WTC11 (cell line): ENCODE data around the gene UBE2N. TPM values are rescaled to one million over a fixed set of nuclear protein-coding genes. Genes with fewer than 3 reads are reported as not detected.
A peak's percentile ranks its signal among the peaks of the same experiment; 100 is the strongest.

Source experiments
- ATAC-seq: fragments of 200-7000 bp; cut with Tn5 transposase; 2 replicates; pipeline ENCODE4 v1.10.0; 2021; ENCODE audit warnings: mild to moderate bottlenecking, moderate library complexity
- CTCF ChIA-PET: fragments of 300-600 bp; sonication (Branson Sonifier 250); formaldehyde crosslinking; loops from one replicate; lab custom pipeline; 2021; ENCODE audit warnings: antibody characterized with exemption; lab: Charles Lee
- POLR2A ChIA-PET: fragments of 350-600 bp; sonication (Branson Sonifier 250); formaldehyde crosslinking; loops from one replicate; lab custom pipeline; 2021; ENCODE audit warnings: antibody characterized with exemption; lab: Charles Lee
- DNase-seq: peaks from one replicate; pipeline ENCODE4 v3.0.0; 2021; ENCODE audit warnings: low spot score
- H3K27ac Mint-ChIP-seq: 2 replicates; pipeline ENCODE4 v1.8.0; 2021; ENCODE audit warnings: mixed read lengths
- H3K27me3 Mint-ChIP-seq: 2 replicates; pipeline ENCODE4 v1.8.0; 2021; ENCODE audit warnings: low read depth, mild to moderate bottlenecking, moderate library complexity, mixed read lengths
- H3K36me3 Mint-ChIP-seq: 2 replicates; pipeline ENCODE4 v1.8.0; 2021; ENCODE audit warnings: mixed read lengths
- H3K4me1 Mint-ChIP-seq: 2 replicates; pipeline ENCODE4 v1.8.0; 2022; ENCODE audit warnings: mixed read lengths
- H3K4me3 Mint-ChIP-seq: 2 replicates; pipeline ENCODE4 v1.8.0; 2021; ENCODE audit warnings: mild to moderate bottlenecking, moderate library complexity, mixed read lengths
- H3K9me3 Mint-ChIP-seq: 2 replicates; pipeline ENCODE4 v1.8.0; 2021; ENCODE audit warnings: mixed read lengths
- EMX1 ChIP-seq: fragments of 250-450 bp; sonication (Bioruptor Pico); IDR thresholded peaks from 2 replicates; pipeline ENCODE4 v1.8.0; 2021; ENCODE audit warnings: mild to moderate bottlenecking
- GRHL2 ChIP-seq: fragments of 250-450 bp; sonication (Bioruptor Pico); IDR thresholded peaks from 2 replicates; pipeline ENCODE4 v1.8.0; 2022; ENCODE audit warnings: mild to moderate bottlenecking, moderate library complexity; ENCODE audit not compliant: insufficient replicate concordance, severe bottlenecking
- GTF2I ChIP-seq: fragments of 250-450 bp; sonication (Bioruptor Pico); conservative IDR thresholded peaks from 2 replicates; pipeline ENCODE4 v1.4.0; 2021; ENCODE audit warnings: mild to moderate bottlenecking
- HMGA2 ChIP-seq: fragments of 250-450 bp; sonication (Bioruptor Pico); IDR thresholded peaks from 2 replicates; pipeline ENCODE4 v1.4.0; 2021; ENCODE audit warnings: mild to moderate bottlenecking, moderate library complexity
- NFE2L1 ChIP-seq: sonication (generic); formaldehyde crosslinking; IDR thresholded peaks from 2 replicates; pipeline ENCODE4 v1.8.1; 2023; ENCODE audit warnings: missing genetic modification reagents
- RORB ChIP-seq: fragments of 250-450 bp; sonication (Bioruptor Pico); IDR thresholded peaks from 2 replicates; pipeline ENCODE4 v1.9.0; 2021; ENCODE audit warnings: mild to moderate bottlenecking
- SP1 ChIP-seq: sonication (generic); formaldehyde crosslinking; conservative IDR thresholded peaks from 2 replicates; pipeline ENCODE4 v1.8.1; 2022; ENCODE audit warnings: missing genetic modification reagents
- ZNF396 ChIP-seq: fragments of 250-450 bp; sonication (Bioruptor Pico); IDR thresholded peaks from 2 replicates; pipeline ENCODE4 v1.8.0; 2021; ENCODE audit warnings: mild to moderate bottlenecking, moderate library complexity, borderline replicate concordance
- total RNA-seq: library from RNA; stranded (reverse); gene quantifications from 3 replicates; pipeline ENCODE4 v1.2.3, GENCODE V29; 2021
- TF ChIP-seq, protein P1 (sequence below): sonication (generic); formaldehyde crosslinking; IDR thresholded peaks from 2 replicates; pipeline ENCODE4 v1.8.0; 2023; ENCODE audit warnings: missing genetic modification reagents, mild to moderate bottlenecking, borderline replicate concordance
- TF ChIP-seq, protein P2 (sequence below): fragments of 250-450 bp; sonication (Bioruptor Pico); conservative IDR thresholded peaks from 2 replicates; pipeline ENCODE4 v1.9.0; 2021; ENCODE audit warnings: mild to moderate bottlenecking
- TF ChIP-seq, protein P3 (sequence below): sonication (generic); formaldehyde crosslinking; IDR thresholded peaks from 2 replicates; pipeline ENCODE4 v1.8.1; 2023; ENCODE audit warnings: mild to moderate bottlenecking, missing genetic modification reagents, moderate library complexity
- TF ChIP-seq, protein P4 (sequence below): sonication (generic); formaldehyde crosslinking; conservative IDR thresholded peaks from 2 replicates; pipeline ENCODE4 v1.8.1; 2022; ENCODE audit warnings: mild to moderate bottlenecking, missing genetic modification reagents
- TF ChIP-seq, protein P5 (sequence below): fragments of 250-450 bp; sonication (Bioruptor Pico); IDR thresholded peaks from 2 replicates; pipeline ENCODE4 v1.9.0; 2021; ENCODE audit warnings: mild to moderate bottlenecking
- TF ChIP-seq, protein P6 (sequence below): sonication (generic); formaldehyde crosslinking; IDR thresholded peaks from 2 replicates; pipeline ENCODE4 v1.8.1; 2022; ENCODE audit warnings: mild to moderate bottlenecking, moderate library complexity, missing genetic modification reagents

UBE2N gene
- total RNA-seq, 1 experiment from 2014 or later: 195 TPM

DNA sequence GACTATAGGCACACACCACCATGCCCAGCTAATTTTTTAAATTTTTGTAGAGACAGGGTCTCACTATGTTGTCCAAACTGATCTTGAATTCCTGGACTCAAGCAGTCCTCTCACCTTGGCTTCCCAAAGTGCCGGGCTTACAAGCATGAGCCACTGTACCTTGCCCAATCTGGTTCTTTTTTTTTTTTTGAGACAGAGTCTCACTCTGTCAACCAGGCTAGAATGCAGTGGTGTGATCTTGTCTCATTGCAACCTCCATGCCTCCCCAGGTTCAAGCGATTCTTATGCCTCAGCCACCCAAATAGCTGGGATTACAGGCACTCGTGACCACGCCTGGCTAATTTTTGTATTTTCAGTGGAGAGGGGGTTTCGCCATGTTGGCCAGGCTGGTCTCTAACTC, 41.0 kb upstream of the UBE2N start (continued):
- TF ChIP-seq, protein P1, sequence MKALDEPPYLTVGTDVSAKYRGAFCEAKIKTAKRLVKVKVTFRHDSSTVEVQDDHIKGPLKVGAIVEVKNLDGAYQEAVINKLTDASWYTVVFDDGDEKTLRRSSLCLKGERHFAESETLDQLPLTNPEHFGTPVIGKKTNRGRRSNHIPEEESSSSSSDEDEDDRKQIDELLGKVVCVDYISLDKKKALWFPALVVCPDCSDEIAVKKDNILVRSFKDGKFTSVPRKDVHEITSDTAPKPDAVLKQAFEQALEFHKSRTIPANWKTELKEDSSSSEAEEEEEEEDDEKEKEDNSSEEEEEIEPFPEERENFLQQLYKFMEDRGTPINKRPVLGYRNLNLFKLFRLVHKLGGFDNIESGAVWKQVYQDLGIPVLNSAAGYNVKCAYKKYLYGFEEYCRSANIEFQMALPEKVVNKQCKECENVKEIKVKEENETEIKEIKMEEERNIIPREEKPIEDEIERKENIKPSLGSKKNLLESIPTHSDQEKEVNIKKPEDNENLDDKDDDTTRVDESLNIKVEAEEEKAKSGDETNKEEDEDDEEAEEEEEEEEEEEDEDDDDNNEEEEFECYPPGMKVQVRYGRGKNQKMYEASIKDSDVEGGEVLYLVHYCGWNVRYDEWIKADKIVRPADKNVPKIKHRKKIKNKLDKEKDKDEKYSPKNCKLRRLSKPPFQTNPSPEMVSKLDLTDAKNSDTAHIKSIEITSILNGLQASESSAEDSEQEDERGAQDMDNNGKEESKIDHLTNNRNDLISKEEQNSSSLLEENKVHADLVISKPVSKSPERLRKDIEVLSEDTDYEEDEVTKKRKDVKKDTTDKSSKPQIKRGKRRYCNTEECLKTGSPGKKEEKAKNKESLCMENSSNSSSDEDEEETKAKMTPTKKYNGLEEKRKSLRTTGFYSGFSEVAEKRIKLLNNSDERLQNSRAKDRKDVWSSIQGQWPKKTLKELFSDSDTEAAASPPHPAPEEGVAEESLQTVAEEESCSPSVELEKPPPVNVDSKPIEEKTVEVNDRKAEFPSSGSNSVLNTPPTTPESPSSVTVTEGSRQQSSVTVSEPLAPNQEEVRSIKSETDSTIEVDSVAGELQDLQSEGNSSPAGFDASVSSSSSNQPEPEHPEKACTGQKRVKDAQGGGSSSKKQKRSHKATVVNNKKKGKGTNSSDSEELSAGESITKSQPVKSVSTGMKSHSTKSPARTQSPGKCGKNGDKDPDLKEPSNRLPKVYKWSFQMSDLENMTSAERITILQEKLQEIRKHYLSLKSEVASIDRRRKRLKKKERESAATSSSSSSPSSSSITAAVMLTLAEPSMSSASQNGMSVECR (CRISPR knock-in tag): no peak
- TF ChIP-seq, protein P2, sequence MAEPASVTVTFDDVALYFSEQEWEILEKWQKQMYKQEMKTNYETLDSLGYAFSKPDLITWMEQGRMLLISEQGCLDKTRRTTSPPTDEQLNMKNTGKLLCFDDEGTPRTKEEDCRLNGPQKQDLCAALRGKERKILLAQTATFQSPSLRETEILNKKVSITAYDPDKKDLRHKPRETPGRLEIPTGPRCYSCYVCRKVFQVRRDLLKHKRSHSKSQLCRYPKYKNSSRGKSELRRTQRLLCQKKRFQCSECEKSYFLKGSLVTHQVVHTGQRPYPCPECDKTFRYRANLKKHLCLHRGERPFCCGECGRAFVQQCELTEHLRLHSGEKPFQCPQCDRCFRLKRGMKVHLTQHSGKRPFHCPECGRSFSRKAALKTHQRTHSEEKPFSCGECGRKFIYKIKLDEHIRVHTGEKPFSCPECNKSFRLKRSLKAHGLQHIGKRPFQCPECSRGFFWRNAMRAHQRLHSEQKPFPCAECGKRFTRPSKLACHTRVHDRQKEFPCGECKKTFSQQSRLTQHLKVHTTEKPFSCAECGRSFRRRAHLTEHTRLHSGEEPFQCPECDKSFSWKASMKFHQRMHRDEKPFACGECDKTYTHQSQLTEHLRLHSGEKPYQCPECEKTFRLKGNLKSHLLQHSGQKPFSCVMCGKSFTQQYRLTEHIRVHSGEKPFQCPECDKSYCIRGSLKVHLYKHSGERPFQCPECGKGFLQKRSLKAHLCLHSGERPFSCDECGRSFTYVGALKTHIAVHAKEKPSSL (CRISPR knock-in tag): no peak
- TF ChIP-seq RORB (CRISPR knock-in tag) (no peak), GRHL2 (no peak), SP1 (no peak), HMGA2 (CRISPR knock-in tag) (no peak), GTF2I (CRISPR knock-in tag) (no peak), EMX1 (CRISPR knock-in tag) (no peak), NFE2L1 (CRISPR knock-in tag) (no peak)
- TF ChIP-seq, protein P3, sequence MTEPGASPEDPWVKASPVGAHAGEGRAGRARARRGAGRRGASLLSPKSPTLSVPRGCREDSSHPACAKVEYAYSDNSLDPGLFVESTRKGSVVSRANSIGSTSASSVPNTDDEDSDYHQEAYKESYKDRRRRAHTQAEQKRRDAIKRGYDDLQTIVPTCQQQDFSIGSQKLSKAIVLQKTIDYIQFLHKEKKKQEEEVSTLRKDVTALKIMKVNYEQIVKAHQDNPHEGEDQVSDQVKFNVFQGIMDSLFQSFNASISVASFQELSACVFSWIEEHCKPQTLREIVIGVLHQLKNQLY (CRISPR knock-in tag): no peak
- TF ChIP-seq, protein P4, sequence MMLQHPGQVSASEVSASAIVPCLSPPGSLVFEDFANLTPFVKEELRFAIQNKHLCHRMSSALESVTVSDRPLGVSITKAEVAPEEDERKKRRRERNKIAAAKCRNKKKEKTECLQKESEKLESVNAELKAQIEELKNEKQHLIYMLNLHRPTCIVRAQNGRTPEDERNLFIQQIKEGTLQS (CRISPR knock-in tag): no peak
- TF ChIP-seq, protein P5, sequence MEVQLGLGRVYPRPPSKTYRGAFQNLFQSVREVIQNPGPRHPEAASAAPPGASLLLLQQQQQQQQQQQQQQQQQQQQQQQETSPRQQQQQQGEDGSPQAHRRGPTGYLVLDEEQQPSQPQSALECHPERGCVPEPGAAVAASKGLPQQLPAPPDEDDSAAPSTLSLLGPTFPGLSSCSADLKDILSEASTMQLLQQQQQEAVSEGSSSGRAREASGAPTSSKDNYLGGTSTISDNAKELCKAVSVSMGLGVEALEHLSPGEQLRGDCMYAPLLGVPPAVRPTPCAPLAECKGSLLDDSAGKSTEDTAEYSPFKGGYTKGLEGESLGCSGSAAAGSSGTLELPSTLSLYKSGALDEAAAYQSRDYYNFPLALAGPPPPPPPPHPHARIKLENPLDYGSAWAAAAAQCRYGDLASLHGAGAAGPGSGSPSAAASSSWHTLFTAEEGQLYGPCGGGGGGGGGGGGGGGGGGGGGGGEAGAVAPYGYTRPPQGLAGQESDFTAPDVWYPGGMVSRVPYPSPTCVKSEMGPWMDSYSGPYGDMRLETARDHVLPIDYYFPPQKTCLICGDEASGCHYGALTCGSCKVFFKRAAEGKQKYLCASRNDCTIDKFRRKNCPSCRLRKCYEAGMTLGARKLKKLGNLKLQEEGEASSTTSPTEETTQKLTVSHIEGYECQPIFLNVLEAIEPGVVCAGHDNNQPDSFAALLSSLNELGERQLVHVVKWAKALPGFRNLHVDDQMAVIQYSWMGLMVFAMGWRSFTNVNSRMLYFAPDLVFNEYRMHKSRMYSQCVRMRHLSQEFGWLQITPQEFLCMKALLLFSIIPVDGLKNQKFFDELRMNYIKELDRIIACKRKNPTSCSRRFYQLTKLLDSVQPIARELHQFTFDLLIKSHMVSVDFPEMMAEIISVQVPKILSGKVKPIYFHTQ (CRISPR knock-in tag): no peak

DNA sequence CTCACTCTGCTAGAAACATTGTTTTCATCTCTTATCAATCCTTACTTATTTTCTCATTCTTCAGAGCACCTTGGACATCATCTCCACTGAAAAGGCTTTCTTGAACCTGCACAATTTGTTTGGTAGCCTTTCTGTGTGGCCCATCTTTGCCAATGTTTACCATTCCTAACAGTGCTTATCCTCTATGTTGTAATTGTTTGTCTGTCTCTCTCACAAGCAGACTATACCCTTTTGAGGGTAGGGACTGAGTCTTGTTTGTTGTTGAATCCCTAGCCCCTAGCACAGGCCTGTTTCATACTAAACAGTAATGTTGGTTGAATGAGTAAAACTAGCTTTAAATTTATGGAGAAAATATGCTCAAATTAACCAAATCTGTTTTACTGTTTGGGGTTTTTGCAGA, 34.8 kb upstream of the UBE2N start:
- CTCF ChIA-PET: interaction anchor here (0.5 kb wide), 1 partner anchor 36 kb away, joined by 3 read pairs; no protein-coding TSS in a partner anchor
- H3K4me1 Mint-ChIP-seq: no peaks in the 10 kb centered on the region
- POLR2A ChIA-PET: no interaction called here
- H3K27me3 Mint-ChIP-seq: no peaks in the 10 kb centered on the region
- no peak for TF ChIP-seq ZNF396 (CRISPR knock-in tag)
- TF ChIP-seq, protein P6, sequence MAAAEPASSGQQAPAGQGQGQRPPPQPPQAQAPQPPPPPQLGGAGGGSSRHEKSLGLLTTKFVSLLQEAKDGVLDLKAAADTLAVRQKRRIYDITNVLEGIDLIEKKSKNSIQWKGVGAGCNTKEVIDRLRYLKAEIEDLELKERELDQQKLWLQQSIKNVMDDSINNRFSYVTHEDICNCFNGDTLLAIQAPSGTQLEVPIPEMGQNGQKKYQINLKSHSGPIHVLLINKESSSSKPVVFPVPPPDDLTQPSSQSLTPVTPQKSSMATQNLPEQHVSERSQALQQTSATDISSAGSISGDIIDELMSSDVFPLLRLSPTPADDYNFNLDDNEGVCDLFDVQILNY (CRISPR knock-in tag): no peak
- no peak overlapping the region for H3K4me3 Mint-ChIP-seq
- H3K27ac Mint-ChIP-seq: peak overlapping the region; percentile 54
- H3K36me3 Mint-ChIP-seq: peaks cover 43% of the 10 kb centered on the region
- ATAC-seq (no peak), DNase-seq (no peak)
- H3K9me3 Mint-ChIP-seq: no peaks in the 10 kb centered on the region
